Mucosa of gallbladder (tissue), 1 donor: ENCODE data around the gene RPL5. TPM values are rescaled to one million over a fixed set of nuclear protein-coding genes. Genes with fewer than 3 reads are reported as not detected.

ENCODE experiments used
- DNase-seq: peaks from one replicate; pipeline ENCODE4 v3.0.0-alpha.2; 2020; ENCODE audit warnings: low spot score
- total RNA-seq: library from RNA; stranded (reverse); gene quantifications from one replicate; pipeline ENCODE4 v1.2.1, GENCODE V29; 2021
- donor health status: DM: no; HTN: no; CAD: no.

The RPL5 gene
- total RNA-seq, 1 donor from 2014 or later, result 695 TPM

DNA sequence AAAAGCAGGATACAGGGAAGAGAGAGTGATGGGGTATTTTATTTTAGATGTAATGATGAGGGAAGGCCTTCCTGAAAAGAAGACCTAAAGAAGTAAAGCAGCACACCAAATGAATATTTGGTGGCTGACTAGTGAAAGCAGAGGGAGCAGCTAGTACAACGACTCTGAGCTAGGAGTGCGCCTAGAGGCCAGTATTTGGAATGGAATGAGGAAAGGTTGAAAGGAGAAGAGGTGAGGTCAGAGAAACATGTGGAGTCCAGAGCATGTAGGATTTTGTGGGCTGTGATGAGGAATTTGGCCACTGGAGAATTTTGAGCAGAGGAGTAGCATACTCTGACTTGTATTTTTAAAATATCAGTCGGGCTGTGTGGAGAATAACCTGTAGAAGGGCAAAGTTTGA is 11.8 kb upstream of the RPL5 start:
- no peak for DNase-seq

DNA sequence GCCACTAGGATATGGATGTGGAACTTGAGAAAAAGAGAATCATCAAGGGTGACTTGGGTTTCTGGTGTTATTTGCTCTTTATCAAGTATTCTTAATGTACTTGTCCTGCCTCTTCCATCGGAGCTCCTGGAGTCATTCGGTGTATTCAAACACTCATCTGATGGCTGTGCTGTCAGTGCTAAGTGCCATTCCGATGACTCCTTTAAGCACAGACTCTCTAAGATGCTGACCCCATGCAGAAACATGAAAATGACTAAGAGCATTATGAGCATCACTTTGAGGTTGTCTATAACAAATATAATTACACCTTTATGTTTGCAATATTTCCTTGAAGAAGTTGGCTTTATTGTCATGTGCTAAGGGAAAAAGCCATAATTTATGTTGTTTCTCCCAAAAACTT is 11.3 kb upstream of the RPL5 start:
- no peak for DNase-seq

DNA sequence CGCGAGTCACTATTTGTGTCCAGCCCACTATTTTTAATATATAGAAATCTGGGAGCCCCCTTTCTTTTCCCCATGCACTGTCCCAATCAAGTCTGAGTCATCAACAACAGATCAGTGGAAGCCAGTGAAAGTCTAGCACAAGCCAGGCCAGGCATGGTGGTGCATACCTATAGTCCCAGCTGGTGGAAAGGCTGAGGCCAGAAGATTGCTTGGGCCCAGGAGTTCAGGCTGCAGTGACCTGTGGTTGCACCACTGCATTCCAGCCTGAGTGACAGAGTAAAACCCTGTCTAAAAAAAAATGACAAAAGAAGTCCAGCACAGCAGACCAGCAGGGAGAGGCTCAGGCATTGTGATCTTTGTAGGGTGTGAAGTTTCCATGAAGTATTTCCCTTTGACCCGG is 9.0 kb upstream of the RPL5 start:
- no peak for DNase-seq

DNA sequence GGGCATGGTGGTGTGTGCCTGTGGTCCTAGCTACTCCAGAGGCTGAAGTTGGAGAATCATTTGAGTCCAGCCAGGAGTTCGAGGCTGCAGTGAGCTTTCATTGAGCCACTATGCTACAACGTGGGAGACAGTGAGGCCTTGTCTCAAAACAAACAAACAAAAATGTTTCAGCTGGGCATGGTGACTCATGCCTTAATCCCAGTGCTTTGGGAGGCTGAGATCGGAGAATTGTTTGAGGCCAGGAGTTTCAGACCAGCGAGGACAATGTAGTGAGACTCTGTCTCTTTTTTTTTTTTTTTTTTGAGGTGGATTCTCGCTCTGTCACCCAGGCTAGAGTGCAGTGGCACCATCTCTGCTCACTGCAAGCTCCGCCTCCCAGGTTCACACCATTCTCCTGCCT is 5.0 kb upstream of the RPL5 start:
- no peak for DNase-seq

DNA sequence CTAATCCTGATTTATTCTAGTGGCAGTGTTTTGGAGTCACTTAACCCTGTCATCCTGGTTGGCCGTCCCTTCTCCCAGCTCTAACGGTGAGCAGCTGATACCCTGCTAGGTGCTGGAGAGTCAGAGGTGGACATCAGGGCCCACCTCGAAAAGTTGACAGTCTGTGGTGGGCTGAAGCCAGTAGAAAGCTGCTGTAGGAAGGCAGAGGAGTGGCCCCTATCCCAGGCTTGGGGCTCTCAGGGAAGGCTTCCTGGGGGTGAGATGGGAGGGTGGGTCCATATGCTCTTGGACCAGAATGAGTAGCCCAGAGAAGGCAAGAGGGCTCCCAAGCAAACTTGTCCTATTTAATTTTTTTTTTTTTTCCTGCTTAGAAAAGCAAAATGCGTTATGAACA is 475 bp upstream of the RPL5 start:
- no peak for DNase-seq

DNA sequence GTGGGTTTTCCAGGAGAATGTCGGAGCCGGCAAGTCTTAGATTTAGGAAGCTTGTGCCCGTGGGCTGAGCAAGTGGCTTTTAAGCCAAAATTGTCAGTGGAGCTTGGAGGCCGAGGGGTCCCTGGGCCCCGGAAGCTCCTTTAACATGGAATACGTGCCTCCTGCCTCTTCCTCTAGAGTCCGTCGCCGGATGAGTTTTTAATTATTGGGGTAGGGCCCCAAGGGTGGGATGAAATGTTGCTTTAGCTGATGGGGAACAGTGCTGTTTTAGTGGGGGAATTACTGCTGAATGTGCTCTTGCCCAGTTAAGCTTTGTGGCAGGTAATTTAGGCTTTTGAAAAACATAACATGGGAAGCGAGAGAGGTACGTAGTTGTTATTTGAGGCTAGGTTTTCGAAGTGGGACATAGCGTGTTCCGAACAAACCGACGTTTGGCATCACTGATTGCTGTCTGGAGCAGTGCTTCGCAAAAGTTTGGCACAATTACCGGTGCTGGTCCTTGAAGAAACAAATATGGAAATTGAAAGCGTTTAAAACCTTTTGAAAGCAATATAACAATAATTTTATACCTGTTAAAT is 786 bp downstream of the RPL5 start:
- DNase-seq, result no peak

- no peak for DNase-seq
These were observed 2.0 kb downstream of the RPL5 start for GRCh38 chr1:92833840-92834239.

- no peak for DNase-seq
These were observed 2.8 kb downstream of the RPL5 start for GRCh38 chr1:92834617-92835016.

DNA sequence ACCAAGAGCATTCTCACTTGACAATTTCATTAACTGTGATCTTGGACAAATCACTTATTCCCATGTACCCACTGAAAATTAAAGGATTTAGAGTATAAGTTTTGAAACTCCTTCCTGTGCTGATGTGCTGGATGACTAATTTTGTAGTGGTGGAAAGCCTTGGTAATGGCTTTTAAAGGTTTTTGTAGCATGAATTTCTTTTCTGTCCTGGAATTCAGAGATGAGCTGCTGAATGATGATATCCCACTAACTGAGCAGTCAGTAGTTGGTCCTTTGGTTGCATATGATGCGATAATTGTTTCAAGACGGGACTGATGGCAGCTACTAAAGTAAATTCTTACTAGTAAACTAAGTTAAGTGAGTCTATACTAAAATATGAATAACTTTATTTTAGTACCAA is 5.2 kb downstream of the RPL5 start:
- no peak for DNase-seq

DNA sequence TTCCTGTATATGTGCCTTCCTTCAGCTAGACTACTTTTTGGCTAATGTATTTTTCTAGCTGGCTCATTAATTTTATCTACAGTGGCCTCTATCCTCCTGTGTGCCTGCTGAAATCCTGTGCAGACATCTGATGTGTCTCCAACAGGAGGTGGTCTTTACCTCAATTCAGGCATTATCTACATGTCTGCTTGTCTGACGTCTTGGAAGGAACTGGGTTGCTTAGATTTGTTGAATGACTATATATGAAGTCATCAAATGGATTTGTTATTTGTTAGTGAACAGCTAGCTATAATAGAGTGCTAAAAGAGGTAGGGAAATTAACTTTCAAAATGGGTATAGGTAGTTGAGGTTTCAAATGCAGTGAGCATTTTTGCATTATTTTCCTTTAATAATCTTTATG is 6.7 kb downstream of the RPL5 start:
- DNase-seq, result no peak

DNA sequence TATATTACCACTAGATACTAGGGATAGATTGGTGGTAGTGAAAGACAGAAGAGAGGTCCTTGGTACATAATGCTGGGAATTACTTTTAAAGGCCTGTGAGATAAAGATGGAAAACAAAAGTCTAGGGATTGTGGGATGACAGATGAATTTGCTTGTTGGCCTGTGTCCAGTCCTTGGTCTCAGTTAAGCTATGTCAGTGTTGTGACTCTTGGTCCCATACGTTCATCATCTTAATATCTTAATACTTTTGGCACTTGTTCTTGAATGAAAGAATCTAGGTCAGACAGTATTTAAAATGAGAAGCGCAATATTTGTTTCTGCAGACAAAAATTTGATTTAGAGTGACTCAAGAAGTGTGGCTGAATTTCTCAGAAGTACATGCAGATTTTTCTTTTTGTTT is 7.6 kb downstream of the RPL5 start:
- no peak for DNase-seq

DNA sequence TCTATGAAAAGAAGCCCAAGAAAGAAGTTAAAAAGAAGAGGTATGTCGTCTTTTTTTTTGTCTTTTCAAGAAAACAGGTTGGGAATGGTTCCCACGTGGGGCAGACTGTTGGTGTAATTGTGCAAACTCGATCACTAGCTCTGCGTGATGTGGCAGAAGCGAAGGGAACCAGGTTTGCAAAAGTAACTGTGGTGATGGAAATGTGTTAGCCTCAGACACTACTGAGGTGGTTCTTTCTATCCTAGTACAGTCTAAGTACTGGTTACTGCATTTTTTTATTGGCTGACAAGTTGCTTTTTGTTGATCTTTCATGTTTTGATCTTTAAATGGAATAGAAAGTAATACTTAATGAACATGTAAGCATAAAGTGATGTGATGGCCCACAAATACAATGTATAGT is 8.8 kb downstream of the RPL5 start:
- no peak for DNase-seq

- DNase-seq, result no peak
These were observed 10.5 kb downstream of the RPL5 start for GRCh38 chr1:92842082-92843045.

GRCh38 chr1:92843046-92843423 is 11.2 kb downstream of the RPL5 start:
- no peak for DNase-seq

DNA sequence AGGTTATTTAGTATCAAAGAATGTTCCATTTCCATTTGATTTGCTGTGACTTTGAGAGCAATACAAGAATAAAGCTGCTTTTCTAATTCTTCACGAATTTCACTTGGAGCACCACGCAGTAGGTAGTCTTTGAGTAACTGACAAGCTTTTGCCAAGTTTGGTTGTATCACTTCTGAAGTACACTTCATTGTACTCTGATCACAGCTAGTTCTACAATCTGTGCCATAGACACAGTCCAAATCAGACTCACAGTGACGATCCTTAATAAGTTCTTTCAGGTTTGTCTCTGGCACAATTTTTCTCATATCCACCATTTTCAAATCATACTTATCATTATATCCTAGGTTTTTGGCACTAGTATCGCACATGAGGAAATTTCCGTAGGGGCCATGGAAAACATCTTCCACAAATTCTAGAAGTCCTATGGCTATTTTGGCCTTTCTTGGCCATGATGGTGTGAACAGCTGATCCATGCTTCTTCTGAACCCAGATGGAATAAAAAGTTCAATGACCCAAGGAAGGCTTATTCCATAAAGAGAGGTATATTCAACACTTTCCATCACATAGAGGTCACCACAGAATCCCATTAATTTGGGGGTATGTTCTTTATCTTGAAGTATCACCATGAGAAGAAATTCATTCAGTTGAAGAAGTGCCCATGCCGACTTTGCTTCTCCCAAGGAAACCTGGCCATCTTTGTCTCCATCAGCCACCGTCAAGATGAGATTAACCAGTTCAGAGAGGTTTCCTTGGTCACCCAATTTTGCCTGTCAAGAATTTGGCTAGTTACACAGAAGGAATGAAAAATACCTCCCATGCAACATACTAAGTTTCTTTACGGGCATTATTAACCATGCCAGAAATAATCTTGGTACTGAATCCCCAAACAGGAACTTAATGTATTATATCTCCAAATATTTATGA is 11.9 kb downstream of the RPL5 start:
- DNase-seq, result no peak

DNA sequence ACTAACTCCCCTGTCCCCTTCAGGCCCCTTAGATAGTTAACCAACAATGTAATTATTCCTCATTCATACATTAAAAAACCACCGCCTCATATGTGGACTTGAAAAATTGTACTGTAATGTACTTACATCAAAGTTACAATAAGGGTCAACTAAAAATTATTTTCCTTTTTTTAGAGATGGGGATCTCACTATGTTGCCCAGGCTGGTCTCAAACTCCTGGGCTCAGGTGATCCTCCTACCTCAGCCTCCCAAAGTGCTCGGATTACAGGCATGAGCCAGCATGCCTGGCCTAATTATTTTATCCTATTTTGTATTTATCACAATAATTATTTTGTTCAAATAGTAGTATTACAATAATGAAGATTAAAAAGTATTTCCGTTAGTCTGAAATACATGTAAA is 12.6 kb downstream of the RPL5 start:
- no peak for DNase-seq

DNA sequence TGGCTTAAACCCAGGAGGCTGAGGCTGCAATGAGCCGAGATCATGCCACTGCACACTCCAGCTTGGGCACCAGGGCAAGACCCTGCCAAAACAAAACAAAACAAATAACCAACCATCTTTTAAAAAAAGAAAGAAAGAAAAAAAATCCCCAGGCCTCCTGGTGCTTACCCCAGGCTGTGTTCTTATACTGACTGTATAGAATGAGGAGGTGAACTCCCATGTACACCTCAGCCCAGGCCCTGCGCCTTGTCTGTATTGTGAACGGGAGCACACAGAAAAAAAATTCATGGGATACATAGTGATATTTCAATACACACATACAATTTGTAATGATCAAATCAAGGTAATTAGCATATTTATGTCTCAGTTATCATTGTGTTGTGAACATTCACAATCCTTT is 14.1 kb downstream of the RPL5 start:
- DNase-seq, result no peak

DNA sequence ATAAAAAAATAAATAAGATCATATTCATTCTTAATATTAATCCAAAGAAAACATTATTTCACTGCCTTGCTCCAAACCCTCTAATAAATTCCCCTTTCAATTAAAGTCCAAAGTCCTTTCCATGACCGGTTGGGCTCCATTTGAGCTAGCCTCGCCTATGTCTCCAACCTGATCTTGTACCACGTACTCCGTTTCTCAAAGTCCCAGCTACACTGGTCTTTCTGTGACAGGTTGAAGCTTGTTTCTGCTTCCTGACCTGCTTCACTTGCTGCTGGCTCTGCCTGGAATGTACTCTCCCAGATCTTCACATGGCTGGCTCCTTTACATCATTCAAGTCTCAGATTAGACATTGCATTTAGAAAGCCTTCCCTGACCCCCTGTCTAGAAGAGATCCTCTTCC is 16.4 kb downstream of the RPL5 start:
- peak; percentile 57 for DNase-seq

DNA sequence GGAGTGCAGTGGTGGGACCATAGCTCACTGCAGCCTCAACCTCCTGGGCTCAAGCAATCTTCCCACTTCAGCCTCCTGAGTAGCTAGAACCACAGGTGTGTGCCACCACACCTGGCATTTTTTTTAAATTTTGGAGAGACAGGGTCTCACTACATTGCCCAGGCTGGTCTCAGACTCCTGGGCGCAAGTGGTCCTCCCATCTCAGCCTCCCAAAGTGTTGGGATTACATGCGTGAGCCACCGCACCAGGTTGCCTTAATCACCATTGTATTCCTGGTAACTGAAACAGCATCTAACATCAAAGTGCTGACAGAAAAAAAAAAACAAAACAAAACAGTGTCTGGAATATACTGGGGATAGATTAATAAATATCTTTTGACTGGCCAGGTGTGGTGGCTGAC is 18.2 kb downstream of the RPL5 start:
- DNase-seq, result no peak

DNA sequence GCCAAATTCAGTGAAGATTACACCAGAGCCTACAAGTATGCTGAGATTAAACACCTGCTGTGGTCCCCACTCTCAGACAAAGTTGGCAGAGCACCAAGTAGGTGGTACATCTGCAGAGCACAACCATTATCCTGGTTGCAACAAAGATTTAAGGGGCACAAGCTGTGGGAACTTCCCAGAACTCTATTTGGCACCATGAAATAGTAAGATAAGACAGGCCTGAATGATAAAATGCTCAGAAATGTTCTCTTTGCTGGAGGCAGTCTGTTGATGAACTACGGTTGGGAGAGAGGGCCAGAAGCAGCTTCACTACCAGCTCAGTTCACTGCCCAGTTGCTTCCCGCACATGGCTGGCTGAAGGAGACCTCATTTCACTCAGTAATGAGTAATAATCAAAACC is 19.9 kb downstream of the RPL5 start:
- DNase-seq, result no peak

- DNase-seq, result no peak
These were observed 21.5 kb downstream of the RPL5 start for GRCh38 chr1:92853299-92853698.

DNA sequence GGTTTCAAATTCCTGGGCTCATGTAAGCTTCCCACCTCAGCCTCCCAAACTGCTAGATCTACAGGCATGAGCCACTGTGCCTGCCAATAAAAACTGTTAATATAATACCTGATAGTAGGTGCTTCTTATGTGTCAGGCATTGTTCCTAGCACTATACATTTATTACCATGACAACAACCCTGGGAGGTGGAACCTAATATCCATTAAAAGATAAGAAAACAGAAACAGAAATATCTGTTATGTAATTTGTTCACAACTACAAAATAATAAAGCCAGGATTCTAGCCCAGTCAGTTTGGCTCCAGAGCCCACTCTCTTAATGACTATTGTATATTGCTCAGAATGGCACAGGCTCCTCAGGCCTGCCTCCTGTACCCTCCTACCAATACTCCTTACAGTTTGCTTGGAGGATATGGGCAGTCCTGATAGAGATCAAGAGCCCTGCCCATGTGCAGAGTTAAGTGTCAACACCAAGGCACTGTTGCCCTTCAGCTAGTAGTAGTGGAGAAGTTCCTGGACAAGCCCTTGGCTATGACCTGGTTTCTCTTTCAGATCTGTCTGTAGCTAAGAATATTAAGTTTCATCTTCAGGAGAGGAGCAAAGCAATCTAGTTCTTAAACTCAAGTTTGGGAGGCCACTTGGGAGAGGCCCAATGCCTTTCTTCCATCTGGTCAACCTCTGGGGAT is 22.4 kb downstream of the RPL5 start:
- DNase-seq, result no peak
